ENCODE results near the gene PTTG1IP. TPM values are rescaled to one million over a fixed set of nuclear protein-coding genes. Genes with fewer than 3 reads are reported as not detected.

The PTTG1IP gene
- total and polyA plus RNA-seq, 2 of the 13 experiments (the other 11 are each of a cell fraction or from before 2014, with no cell fraction given), result 161 to 700 TPM

DNA sequence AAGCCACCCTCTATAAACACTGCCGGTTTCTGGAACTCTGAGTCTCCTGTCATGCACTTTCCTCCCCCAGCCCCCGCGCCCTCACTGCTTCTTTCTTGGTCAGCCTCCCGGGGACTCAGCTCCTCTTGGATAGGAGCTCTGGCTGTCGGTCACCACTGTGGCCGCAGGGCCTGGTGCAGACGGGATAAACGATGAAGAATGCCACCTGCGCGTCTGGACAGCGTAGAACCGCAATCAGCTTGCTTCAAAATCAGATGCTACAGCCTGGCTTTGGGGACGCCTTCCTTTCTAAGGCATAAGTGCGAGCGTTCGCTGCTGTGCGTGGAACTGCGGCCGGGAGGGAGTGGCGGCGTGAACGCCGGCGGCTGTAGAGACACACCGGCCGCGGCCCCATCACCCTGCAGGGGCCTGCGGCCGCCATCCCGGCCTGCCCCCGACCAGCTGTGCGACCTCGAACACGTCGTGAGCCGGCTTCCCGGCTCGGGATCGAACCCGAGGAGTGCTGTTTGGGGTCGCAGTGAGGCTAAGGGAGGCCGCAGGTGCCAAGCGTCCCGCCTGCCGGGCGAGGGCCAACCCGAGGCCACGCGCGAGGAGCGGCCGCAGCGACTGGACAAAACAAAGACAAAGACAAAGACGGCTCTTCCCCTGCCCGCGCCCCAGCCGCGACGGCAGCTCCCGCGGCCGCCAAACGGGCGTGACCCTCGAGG lies 688 bp downstream of the PTTG1IP start (continued):
- TF ChIP-seq, protein P1, sequence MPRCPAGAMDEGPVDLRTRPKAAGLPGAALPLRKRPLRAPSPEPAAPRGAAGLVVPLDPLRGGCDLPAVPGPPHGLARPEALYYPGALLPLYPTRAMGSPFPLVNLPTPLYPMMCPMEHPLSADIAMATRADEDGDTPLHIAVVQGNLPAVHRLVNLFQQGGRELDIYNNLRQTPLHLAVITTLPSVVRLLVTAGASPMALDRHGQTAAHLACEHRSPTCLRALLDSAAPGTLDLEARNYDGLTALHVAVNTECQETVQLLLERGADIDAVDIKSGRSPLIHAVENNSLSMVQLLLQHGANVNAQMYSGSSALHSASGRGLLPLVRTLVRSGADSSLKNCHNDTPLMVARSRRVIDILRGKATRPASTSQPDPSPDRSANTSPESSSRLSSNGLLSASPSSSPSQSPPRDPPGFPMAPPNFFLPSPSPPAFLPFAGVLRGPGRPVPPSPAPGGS (CRISPR knock-in tag; IDR thresholded peaks at IDR 0.05), result no peak; the same call in 1 of the 2 replicates
- TF ChIP-seq MTA3 (CRISPR knock-in tag; IDR thresholded peaks at IDR 0.05) (no peak), ZNF703 (CRISPR knock-in tag; IDR thresholded peaks at IDR 0.05; ENCODE audit: borderline replicate concordance) (no peak), NFE2L1 (CRISPR knock-in tag; IDR thresholded peaks at IDR 0.05; ENCODE audit: borderline replicate concordance) (no peak), PRDM4 (CRISPR knock-in tag; IDR thresholded peaks at IDR 0.05; ENCODE audit: borderline replicate concordance) (no peak), SOX6 (IDR thresholded peaks at IDR 0.05) (no peak), SOX6 (CRISPR knock-in tag; IDR thresholded peaks at IDR 0.05) (no peak), DMAP1 (CRISPR knock-in tag; IDR thresholded peaks at IDR 0.05) (peak; percentile 1; the same call in 1 of the 2 replicates), ATRX (CRISPR knock-in tag; IDR thresholded peaks at IDR 0.05; ENCODE audit: borderline replicate concordance) (no peak), SMAD1 (CRISPR knock-in tag; IDR thresholded peaks at IDR 0.05; ENCODE audit: borderline replicate concordance, low read depth) (no peak), SCMH1 (CRISPR knock-in tag; IDR thresholded peaks at IDR 0.05; ENCODE audit: borderline replicate concordance) (no peak), REL (CRISPR knock-in tag; conservative IDR thresholded peaks at IDR 0.05) (no peak), BRF2 (CRISPR knock-in tag; IDR thresholded peaks at IDR 0.05) (no peak), CBX2 (IDR thresholded peaks at IDR 0.05; ENCODE audit: low read depth, low read length) (no peak), CBX2 (CRISPR knock-in tag; IDR thresholded peaks at IDR 0.05; ENCODE audit: low read depth) (no peak), SMARCC2 (IDR thresholded peaks at IDR 0.05) (no peak), MED8 (CRISPR knock-in tag; IDR thresholded peaks at IDR 0.05; ENCODE audit: insufficient replicate concordance) (no peak), ZFAT (CRISPR knock-in tag; conservative IDR thresholded peaks at IDR 0.05) (0 out of 2 replicates have a peak, but pooled peaks have one; percentile 60), ZNF550 (CRISPR knock-in tag; IDR thresholded peaks at IDR 0.05; ENCODE audit: borderline replicate concordance) (no peak), ZNF775 (CRISPR knock-in tag; IDR thresholded peaks at IDR 0.05; ENCODE audit: borderline replicate concordance) (no peak), ZBTB42 (CRISPR knock-in tag; IDR thresholded peaks at IDR 0.05) (no peak), SMC3 (IDR thresholded peaks at IDR 0.05; ENCODE audit: low read length) (no peak), NR2F6 (IDR thresholded peaks at IDR 0.05) (no peak), NR2F6 (CRISPR knock-in tag; IDR thresholded peaks at IDR 0.05) (no peak), ERF (CRISPR knock-in tag; IDR thresholded peaks at IDR 0.05) (no peak), JDP2 (CRISPR knock-in tag; IDR thresholded peaks at IDR 0.05; ENCODE audit: borderline replicate concordance) (no peak; the same call in 1 of the 2 replicates), SATB2 (CRISPR knock-in tag; IDR thresholded peaks at IDR 0.05) (no peak), ZNF816 (CRISPR knock-in tag; IDR thresholded peaks at IDR 0.05; ENCODE audit: borderline replicate concordance) (peak; percentile 75; the same call in 1 of the 2 replicates)

All from HepG2 (cell line).